Activated T-helper 1 cell treated with anti-CD3 and anti-CD28 coated beads, Interleukin-2, amount 50 U/mL, for 16 hours (primary cell): ENCODE measurements around the gene PIGX.

Experiments used
- DNase-seq, 2 donors: peaks; one replicate each; pipeline ENCODE4 v3.0.0-alpha.2; 2020; ENCODE audit warnings: low read depth in 1 of 2, low spot score in 1 of 2

Gene PIGX

DNA sequence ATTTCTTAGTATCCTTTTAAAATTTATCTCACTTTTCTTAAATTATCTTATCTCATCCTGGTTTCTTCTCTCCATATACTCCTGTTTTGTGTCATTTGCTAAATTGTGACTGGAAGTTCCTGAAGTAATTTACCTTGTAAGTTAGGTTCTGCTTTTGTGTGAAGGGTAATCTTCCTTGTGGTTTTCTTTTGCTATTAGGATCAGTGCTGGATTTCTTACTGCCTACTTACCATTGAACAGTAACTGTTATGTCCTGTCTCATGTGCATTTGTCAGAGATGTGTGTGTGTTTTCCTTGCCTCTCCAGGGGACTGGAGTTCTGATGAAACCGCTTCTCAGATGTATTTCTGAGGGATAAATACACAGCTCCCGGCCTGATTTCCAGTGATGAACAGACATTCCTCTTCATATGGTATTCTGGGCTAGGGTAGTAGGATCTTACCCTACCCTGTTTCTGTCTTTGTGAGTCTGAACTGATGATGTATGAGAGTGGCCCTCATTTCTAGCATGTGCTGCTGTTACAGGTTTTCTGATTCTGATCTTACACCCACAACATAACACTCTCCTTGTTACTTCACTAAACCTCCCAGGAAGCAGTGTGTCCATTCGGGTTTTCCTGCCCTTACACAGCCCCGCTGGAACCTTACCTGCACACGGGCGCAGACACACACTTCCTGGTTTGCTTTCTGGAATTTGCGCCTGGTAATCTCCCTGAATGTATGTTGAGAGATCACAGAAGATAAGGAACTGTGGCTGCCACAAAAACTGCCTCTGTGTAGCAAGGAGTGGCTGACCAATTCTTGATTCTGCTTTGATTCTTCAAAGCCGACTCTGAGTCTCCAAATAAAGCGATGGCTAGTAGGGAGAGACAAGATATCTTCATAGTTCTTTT is 42.2 kb downstream of the PIGX start:
- no peak for DNase-seq

DNA sequence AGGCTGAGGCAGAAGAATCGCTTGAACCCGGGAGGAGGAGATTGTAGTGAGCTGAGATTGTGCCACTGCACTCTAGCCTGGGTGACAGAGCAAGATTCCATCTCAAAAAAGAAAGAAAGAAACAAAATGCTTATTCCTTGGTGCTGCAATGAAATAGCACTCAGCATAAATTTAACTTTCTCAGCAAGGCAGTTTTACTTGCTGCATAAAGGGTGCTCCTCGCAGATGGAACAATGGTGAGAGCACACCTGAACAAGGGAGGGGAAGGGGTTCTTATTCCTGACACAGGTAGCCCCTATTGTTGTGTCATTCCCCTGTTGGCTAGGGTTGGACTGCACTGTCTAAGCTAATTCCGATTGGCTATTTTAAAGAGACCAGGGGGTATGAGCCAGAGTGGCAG is 44.6 kb downstream of the PIGX start:
- DNase-seq: no peak

DNA sequence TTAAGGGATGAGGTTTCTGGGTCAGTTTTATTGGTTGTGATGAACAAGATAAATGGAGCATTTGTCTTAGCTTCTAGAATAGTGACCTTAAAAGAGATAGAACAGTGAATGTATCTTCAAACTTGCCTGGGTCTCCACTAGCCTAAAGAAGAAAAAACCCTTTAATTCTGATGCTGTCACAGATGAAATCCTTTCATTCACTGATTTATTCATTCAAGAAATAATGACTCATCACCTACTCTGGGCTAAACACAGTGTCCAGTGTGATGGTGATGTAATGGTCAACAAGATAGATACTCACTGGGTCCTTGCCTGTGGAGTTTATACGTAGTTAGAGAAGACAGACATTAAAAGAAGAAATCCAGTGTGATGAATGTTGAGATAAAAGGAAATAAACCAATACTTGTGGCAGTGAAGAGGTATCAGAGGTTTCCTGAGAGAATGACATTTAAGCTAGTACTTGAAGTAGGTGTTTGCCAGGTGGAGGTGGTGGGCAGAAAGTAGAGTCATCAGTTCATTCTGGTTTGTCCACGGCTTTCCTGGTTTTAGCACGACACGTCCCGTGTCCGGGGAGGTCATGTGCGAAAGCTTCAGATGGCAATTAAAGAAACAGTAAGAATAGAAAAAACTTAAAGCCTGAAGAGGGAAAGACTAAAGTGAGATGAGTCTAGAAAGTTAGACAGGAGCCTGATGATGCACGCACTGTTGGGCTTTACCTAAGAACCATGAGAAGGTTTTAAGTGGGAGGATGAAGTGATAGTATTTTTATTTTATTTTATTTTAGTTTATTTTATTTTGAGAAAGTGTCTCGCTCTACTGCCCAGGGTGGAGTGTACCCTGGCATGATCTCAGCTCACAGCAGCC is 45.9 kb downstream of the PIGX start:
- DNase-seq: no peak

DNA sequence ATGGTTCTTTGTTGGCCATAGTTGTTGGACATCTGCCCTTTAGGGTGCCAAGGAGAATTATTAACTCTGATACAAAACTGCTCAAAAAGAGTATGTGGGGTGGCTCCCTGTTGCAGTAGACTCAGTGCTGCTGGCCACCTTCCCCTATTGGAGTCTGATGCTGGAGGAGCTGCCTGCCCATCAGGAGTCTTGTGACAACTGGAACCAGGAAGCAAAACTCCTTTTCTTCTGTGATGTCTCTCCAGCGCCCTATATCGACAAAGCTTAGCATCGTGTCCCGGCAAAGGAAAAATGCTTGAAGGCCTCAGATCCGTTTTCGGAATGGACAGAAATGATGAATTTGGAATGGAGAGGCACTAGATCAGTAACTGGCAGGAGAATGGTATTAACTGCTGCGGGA is 51.0 kb downstream of the PIGX start:
- DNase-seq: no peak

DNA sequence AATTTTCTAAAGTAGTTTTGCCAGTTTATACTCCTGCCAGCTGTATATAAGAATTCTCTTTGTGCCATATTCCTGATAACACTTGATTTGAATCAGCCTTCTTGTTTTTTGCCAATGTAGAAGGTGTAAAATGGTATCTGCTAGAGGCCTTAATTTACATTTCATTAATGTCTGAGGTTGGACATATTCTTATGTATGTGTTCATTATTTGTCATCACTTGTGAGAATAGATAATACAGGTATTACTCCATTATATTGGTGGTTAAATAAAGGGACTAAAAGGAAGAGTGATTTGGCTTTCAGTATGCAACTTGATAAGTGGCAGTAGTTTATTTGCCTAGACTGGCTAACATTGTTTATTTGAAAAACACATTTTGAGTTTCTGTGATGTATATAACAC is 53.3 kb downstream of the PIGX start:
- no peak for DNase-seq

DNA sequence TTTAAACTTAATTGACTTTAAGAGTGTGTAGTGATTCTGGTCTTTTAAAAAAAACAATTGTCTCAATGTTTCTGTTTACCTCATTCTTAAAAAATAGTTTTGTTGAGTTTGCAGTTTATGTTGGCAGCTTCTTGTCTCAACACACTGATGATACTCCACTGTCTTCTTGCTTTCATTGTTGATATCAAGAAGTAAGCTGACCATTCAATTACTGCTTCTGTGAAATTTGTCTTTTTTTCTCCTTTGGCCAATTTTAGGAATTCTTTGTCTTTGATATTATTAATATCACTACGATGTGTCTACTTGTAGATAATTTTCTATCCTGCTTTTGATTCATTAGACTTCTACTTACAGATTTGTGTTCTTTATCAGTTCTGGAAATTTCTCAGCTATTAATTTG is 58.9 kb downstream of the PIGX start:
- DNase-seq: no peak

DNA sequence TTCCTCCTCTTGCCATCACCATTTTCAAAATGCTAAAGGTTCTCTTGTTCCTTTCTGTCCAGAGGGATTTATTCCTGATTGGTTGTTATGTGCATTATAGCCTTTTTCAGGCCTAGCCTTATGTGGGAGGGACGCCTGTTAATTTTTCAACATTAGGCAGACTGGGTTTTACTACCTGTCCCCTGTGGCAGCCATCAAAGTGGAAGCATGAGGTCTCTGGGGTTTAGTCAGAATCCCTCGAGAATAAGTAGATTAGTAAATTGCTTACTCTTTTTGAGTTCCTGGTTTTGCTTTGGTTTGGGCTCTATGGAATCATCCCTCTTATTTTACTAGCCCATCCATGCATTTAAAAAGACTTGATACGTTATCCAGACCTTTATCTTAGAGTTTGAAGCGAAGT is 59.9 kb downstream of the PIGX start:
- no peak for DNase-seq

DNA sequence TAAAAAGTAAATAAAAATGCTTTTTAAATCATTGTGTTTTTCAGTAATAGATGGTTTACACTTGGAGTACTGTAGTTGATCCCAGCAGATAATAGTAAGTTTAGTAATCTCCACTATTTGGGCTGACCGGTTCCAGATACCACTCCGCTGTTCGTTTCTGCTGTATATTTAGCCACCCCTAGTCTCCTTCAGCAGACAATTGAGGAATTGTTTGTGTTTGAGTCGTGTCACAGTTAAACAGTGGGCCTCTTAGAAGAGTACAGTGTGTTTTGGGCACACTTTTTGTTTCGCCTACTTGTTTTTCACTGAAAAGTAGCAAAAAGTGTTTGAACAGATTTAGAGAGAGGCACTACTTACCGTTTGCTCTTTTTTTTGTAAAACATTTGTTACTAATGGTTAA is 60.7 kb downstream of the PIGX start:
- no peak for DNase-seq

DNA sequence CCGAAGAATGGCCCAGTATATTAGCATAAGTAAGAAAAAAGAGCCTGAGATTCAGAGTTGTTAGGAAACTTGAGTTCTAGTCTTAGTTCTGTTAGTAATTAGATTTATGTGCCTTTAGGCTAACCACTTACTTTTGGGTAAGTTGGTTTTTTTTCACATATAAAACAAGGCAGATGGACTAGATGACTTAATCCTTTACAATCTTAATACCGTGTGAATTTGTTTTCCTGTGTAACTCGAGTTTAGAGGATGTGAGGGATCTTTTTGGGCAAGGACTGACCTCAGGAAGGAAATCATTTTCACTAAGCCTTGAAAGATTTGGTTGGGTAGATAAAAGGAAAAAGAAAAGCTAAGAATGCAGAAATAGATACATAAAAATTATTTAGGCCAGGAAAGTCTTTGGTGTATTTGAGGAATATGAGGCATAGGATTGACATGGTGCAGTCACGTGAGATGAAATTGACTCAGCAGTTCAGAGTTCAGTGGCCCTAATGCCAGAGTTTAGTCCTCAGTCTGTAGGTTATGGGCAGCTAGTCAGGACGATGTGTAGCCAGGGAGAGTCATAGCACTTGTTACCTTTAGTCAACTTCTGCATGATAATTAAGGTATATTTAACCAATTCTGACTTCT is 62.1 kb downstream of the PIGX start:
- no peak for DNase-seq

DNA sequence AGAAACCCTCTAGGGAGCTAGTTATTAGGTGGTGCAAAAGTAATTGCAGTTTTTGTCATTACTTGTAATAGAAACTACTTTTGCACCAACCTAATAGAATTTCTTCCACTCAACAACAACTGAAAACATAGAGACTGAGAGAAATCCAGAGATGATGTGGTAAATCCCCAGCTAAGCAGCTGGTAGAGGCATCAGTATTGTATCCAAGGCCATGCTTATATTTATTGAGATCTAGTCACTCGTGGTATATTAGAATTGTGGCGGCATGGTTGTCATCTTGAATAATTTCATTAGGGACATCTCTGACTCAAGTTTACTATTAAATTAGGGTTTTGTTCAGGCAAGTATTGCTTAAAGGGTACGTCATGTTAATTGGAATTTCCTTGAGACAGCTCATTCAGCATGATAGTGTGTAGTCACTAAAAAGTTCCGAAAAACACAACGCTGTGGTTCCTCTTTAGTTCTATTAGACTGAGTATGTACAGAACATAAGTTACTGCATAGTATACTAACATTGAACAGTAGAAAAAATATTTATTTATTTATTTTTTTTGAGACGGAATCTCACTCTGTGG is 62.8 kb downstream of the PIGX start:
- no peak for DNase-seq

DNA sequence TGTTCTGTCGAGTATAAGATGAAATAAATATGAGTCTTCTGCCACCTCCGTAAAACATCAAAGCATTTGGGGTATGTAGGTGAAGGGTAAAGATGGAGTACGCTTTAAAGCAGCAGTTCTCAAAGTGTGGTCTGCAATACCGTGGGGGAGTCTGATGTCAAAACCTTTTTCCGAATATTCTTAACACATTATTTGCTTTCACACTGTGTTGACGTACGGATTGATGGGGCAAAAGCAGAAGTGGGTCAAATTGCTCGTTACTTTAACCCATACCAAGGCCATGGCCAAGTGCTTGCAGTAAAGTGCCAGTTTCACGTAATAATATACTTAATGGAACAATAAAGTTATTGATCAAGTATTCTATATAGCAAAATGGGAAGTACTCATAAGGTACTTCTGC is 63.8 kb downstream of the PIGX start:
- DNase-seq: no peak

DNA sequence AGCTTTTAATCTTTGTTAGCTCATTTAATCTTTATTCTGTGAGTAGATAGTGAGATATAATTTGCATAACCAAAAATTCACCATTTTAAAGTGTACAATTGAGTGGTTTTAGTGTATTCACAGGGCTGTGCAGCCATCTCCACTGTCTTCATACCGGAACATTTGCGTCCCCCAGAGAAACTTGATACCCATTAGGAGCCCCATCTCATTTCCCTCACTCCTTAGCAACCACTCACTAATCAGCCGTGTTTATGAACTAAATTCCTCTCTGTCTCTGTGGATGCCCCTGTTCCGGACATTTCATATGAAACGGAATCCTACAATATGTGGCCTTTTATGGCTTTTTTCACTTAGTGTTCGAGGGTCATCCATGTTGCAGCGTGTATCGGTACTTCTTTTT is 65.7 kb downstream of the PIGX start:
- DNase-seq: no peak

DNA sequence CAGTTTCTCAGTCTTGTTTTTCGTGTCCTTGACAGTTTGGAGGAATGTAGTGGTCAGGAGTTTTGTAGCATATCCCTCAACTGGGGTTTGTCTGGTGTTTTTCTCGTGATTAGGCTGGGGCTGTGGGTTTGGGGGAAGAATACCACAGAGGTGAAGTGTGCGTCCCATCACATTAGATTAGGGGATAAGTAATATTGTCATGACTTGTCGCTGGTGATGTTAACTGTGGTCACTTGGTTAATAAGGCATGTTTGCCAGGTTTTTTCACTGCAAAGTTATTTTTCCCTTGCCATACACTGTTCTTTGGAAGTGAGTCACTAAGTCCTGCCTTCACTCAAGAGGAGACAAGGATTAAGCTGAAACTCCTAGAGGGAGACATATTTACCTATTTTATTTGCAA is 66.6 kb downstream of the PIGX start:
- DNase-seq: no peak

DNA sequence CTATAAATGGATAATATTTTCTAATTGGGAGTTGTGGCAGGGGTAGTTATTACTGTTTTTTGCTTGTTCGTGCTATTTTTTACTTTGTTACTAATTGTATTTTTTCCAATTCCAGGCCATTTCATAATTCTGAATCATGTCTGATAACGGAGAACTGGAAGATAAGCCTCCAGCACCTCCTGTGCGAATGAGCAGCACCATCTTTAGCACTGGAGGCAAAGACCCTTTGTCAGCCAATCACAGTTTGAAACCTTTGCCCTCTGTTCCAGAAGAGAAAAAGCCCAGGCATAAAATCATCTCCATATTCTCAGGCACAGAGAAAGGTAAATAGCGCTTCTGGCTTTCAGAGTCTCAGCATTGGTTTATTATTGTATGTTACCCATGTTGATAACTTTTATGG is 70.3 kb downstream of the PIGX start:
- no peak for DNase-seq
